SHP77 (cell line): ENCODE data around the gene GJB2.

Experiments used
- DNase-seq, 2 experiments: peaks; one replicate each; lab custom pipeline; 2025; lab: John Stamatoyannopoulos, UW

Gene GJB2

DNA sequence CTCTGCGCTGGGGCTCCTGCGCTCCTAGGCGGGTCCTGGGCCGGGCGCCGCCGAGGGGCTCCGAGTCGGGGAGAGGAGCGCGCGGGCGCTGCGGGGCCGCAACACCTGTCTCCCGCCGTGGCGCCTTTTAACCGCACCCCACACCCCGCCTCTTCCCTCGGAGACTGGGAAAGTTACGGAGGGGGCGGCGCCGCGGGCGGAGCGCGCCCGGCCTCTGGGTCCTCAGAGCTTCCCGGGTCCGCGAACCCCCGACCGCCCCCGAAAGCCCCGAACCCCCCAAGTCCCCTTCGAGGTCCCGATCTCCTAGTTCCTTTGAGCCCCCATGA, at the start of gene GJB2:
GJB2 (minus strand) TSS at position 103 of the 326 bp plus-strand sequence. CDS start 3,357 bp downstream, outside the sequence.
- no peak for DNase-seq

DNA sequence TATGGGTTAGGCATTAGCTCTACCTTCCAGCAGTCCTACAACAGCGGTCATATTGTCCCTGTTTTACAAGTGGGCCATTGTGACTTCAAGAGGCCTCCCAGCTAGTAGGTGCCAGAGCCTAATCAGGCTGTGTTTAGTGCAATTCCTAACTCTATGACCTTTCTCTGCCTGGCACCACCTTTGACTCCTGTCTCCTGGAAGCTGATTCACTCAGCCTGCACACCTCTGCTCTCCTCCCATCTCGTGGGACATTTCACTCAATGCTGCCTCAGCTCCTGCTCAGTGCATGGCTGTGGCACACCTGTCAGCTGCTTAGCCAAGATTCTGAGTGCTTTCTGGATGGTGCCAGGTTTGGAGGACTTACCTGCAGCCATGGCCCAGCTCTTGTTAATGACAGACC, 48.9 kb upstream of the GJB2 start:
- DNase-seq = no peak

DNA sequence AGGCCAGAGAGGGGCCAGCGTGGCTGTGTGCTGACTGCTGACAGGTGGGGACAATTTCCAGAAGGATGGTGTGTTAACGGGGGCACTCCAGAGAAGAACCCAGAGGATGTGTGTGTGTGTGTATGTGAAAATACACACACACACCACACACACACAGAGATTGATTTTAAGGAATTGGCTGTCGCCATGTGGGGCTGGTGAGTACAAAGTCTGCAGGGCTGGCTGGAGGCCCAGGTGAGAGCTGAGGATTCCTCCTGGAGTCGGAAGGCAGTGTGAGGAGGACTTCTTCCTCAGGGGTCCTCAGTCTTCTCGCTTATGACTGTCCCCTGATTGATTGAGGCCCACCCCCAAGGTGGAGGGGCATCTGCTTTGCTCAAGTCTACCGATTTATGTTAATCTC, 47.0 kb upstream of the GJB2 start:
- no peak for DNase-seq

DNA sequence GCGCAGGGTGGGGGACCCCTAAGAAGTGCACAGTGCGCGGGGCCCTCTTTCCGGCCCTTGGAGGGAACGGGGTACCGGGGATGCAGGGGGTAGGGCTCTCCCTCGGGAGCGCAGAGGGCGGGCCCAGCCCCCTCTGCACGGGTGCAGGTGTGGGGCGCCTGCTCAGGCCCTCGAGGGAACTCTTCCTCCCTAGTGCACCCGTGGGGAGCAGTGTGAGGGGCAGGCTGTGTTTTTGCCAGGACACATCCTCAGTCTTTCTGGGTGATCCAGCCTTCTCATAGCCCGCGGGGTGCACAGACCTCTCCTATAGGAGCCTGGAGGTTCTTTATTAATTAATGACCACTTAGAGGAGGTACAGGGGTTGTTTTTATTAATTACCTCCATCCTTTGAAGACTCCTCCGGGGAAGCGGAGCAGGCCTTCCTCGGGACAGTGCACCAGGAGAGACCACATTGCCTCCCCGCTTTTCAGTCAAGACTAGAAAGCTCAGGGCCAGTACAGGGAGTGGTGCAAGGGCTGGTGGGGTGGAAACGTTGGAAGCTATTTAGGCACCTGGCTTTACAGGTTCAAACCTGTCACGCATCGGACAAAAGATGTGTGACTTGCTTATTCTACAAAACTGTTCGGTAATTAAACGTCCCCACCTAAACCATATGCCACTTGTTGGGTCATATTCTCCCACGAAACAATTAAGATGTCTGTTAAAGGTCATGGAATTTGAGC, 40.0 kb upstream of the GJB2 start:
- no peak for DNase-seq

DNA sequence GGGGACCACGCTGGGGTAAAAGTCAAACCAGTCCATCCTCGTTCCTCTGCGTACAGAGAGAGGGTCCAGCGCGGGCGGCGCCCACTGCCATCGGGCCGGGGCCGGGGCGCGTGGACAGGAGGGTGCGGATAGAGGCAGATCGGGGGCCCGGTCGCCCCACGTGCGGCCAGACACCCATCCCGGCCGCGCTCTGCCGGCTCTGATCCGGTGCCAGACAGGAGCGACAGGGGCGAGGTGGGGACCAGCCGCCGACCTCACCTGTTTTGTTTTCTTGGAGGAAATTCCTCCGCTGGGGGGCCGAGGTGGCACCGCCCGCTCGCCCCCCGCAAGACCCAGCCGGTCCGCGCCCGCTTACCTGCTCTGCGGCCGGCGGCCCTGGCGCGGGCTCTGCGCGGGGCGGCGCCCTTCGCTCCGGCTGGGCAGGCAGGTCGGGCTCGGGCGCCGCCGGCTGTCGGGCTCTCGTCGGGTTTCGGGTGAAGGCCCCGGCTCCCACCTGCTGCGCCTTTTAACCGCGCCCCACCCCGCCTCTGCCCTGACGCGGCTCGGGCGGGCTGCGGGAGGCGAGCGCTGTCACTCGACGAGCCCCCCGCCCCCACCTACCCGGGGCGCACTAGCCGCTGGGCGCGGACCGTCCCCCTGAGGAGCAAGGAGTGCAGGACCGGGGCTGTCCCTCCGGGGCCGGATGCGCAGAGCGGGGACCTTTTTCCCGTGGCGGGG, 39.3 kb upstream of the GJB2 start, which contains the start of gene GJB6:
GJB6 (minus strand) TSS at position 481 of the 717 bp plus-strand sequence. CDS start 8,839 bp downstream, outside the sequence.
- DNase-seq = no peak

DNA sequence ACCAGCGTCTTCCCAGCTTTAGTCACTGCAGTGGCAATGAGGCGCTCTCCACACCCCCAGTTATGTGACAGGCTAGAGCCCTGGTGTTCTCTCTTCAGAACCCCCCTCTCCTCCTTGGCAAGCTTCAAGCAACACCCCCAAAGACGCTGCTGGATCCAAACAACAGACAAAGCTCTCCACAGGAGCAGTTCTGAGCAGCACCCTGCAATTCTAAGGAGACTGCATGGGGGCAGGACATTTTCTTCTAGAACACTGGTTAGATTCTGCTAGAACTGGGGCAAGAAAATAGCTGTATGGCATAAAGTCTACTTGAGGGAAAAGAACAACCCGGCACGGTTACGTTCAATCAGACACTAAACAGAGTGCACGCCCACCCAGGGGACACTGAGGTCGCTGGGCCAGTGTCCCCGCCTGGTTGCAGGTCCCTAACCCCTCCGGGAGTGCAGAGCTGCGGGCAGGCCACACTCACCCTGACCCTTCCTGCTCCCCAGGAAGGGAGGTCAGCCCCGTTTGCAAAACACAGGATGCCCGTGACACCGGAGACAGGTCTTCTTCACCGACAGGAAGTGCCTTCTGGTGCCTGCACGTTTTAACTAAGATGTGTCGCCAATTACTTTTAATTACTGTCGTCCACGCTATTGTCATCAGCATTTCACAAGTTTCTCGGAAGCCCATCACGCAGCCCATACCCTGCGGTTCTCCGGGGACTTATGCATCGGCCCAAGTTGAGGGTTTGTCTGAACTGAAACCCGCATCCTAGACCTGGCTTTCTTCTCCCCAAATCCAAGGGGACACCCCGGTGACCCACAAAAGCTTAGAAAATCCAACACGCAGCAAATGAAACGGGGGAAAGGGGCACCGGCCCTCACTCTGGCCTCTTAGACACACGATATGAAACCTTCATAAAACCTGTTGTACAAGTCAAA, 38.4 kb upstream of the GJB2 start:
- no peak for DNase-seq

DNA sequence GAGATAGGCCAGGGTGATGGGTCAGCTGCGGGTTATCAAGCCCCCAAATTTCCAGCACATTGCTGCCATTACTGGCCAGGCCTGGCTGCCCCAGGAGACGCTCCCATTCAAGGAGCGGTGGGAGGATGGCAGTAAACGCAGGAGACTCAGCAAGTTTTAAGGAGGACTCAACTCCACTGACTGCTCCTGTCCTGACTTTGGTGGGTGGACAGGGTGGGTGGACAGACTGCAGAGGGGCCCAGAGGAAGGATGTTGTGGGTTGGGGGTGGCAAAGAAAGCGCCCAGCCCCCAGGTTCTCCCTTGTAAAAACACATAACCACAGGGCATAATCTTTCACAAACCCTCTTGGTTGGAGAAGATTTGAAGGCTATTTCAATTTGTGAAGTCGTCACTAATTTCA, 35.0 kb upstream of the GJB2 start:
- no peak for DNase-seq

DNA sequence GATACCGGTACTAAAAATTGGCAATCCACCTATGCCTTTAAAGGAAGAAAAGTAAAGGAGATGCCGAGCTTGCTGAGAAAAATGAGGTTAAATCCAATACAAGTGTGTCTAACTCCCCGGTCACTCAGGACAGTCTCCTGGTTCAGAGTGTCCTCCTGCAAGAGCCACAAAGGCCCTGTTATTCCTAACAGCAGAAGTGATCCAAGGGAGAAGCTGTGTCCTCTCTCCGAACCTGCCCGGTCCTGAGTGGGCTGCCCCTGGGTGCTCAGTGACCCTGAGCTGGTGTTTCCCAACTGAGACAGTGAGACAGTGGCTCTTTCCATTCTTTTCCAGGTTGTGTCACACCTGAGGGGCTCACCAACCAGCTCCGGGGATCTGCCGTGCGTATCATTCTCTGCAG, 34.5 kb upstream of the GJB2 start:
- DNase-seq = no peak

DNA sequence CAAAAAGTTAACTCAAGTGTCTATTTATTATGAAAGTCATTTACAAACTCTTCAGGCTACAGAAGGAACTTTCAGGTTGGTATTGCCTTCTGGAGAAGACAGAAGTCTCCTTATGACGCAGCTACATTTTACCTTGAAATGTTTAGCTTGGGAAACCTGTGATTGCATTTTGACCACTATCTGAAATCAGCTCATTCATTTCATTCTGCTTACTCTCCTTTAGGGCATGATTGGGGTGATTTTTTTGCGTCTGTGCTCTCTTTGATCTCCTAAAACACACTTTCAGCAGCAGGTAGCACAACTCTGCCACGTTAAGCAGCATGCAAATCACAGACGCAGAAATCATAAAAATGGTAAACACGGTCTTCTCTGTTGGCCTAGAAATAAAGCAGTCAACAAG, 29.8 kb upstream of the GJB2 start:
- no peak for DNase-seq

DNA sequence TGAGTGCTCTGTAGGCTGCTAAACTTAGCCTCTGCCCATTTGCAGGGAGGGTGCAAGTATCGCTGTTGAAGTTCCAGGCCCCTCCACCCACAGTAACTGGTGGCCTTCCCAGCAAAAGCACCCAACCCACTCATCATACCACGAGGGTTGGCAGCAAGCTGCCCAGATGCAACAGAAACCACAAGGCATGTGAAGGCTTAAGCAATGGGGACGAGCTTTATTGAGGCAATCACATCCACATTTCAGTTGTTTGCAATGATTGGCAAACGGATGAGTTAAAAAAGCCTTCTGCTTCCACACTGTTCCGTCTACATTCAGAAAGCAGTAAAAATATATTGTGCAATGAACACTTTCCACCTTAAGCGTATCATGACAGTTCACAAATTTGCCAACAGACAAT, 29.0 kb upstream of the GJB2 start:
- no peak for DNase-seq

DNA sequence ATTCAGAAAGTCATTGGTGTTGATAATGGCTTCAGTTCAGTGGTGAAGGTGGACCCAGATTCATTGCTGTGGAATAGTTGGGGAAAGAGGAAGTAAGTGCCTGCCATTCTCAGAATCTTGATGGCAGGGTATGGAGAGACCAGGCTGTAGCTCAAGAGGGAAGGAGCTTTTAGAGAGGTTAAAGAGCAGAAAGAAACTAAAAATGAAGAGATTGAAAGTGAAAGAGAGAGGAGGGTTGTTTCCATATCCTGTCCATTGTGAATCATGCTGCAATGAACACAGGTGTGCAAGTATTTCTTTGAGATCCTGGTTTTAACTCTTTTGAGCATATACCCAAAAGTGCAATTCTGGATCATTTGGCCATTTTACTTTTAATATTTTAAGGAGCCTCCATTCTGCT, 26.8 kb upstream of the GJB2 start:
- no peak for DNase-seq

DNA sequence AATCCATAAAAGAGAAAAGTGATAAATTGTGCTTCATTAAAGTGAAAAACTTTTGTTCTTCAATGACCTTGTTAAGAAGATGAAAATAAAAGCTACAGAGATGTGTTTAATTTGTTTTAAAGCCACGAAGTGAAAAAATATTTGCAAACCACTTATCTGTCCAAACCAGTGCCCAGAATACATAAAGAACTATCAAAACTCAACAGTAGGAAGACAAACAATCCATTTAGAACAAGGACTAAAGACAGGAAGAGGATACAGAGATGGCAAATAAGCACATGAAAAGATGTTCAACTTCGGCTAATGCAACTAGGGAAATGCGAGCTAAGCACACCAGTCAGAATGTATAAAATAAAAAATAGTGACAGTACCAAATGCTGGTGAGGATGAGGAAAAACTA, 24.4 kb upstream of the GJB2 start:
- DNase-seq = no peak

DNA sequence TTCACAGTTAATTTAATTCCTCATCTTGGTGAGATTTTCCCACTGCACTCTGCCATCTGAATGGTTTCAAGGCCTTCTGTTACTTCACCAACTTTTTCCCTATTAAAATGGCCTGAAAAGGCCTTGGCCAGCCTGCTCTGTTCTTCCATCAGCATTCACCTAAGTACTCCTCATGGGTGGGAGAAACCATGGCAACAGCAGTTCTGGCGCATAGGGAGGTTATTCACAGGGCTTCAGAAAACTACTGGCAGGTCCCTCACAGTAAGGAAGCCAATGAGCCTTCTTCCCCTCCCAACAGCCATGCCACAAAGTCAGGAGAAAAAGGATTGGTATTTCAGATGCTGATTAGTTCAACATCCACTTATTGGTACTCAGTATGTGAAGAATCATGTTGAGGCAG, 17.2 kb upstream of the GJB2 start:
- no peak for DNase-seq

DNA sequence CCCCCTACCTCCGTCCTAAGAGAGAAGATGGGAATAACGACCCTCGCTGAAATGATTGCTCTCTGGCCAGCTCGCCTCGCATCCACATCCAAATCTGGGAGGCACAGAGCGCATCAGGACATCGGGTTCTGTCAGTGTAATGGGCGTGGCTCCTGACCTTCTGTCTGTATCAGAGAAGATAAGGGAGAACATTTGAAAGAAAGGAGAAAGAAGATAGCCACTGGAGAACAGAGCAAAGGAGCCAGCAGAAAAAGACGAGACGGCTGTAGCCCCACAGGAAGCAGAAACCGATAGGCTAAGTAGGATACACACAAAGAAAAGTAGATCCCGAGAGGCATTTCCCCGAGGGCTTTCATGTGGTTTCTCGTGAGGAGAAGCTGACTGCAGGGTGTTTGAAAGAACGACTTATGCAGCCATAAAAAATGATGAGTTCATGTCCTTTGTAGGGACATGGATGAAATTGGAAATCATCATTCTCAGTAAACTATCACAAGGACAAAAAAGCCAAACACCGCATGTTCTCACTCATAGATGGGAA, 14.0 kb upstream of the GJB2 start:
- DNase-seq = no peak

DNA sequence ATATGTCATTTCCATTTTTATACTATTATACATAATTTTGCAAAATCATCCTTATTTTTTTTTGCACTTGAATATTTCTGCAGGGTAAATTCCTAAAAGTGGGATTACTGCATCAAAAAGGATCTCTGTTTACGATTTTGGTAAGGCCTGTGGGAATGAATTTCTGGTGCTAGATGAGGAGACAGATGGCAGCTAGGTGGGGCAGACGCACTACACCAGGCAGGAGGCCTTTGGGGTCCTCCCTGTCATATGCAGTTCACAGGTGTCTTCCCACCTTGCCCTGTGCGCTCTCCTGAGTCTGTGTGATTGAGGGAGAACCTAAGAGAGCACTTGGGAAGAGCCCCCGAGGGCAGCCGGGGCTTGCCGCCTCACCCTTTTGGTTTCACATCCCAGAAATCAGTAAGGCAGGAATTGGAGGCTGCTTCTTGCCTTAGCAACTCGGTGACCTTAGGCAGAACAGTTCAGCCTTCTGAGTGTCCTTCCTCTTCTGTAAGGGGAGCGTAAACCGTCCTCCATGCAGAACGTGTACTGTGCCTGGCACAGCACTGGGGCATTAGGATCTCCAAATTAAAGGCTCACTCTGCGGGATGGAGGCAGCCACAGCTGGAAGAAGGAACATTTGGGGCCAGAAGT, 13.4 kb upstream of the GJB2 start:
- DNase-seq = no peak

DNA sequence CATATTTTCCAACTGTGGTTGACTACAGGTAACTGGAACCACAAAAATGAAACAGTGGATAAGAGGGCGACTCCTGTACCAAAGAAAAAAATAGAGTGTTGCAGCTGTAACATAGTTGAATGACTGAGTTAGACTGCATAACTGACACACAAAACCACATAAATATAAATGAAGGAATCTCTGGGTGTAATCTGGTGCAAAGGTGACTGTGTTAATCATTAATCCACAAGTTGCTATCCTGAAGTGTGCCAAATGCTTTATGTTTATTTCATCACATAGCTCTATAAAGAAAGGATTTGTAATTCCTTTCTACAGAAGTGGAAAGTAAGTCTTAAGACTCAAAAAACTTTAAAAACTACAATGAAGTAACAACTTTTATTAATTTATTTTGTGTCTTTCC, 6.0 kb upstream of the GJB2 start:
- DNase-seq = no peak

DNA sequence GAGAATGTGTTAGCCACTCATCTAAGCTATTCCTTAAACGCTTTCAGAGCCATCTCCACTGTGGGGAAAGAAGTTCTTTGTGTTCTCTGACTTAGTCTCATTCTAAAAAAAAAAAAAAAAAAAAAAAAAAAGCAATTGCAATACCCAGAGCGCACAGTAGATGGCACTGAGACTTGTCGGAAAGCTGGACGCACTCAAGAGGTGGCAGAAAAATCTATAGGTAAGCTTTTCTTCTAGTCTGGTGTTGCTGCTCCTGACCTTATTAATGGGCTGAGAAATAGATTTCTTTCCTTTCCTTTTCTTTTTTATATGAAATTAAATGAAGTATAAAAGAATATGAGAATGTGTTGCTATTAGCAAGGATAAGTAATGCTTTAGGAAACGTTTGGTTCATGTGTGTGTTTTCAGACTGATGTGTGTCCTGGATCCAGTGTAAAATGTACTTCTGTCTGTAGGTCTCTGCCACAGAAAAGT, 4.7 kb upstream of the GJB2 start:
- DNase-seq = peak; percentile 11 to 32

DNA sequence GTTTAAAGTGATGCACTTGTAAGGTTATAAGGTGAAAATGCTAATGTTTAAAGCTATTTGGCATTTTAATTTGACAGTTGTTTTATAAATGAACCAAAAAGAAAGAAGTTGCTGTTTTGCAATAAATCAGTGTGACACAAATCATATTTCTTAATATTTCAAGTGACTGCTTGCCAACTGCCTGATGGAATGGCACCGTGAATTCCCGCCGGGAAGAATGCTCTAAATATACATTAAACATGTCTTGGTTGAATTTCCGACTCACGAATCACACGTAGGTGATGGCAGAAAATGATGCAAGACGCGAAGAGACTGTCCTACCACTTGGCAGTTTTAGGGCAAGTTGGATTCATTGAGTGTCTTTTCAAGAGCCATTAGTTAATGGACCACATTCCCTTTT, 3.1 kb upstream of the GJB2 start:
- DNase-seq = no peak

DNA sequence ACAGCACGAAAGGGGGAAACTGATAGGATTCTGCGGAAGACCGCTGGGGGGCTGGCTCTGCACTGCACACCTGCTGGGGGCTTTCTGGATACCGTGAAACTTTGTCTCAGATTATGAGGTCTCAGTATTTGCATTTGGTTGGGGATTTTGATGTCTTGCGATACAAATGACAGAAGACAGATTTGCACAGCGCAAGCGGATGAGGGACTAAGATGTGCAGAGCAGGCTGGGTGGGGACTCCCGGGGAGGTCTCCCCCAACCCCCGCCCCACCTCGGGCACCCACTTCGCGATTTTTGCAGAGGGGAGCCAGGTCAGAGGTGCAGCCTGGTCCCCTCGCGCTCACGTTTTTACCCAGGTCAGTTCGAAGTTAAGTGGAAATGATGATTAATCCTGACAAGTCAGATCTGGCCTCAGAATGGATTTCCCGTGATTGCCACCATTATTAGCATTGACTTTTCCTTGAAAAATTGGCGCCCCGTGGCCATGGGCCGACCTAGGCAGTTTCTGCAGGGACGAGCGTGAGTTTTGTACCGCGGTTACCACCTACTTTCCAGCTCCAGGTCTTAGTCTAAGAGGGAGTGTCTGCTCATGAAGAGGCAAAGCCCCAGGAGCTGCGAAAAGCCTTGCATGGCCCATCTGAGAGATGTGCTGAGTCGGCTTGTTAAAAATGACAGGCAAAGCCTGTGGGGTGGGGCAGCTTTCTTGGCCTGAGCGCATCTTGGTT, 1.3 kb upstream of the GJB2 start:
- DNase-seq = no peak

DNA sequence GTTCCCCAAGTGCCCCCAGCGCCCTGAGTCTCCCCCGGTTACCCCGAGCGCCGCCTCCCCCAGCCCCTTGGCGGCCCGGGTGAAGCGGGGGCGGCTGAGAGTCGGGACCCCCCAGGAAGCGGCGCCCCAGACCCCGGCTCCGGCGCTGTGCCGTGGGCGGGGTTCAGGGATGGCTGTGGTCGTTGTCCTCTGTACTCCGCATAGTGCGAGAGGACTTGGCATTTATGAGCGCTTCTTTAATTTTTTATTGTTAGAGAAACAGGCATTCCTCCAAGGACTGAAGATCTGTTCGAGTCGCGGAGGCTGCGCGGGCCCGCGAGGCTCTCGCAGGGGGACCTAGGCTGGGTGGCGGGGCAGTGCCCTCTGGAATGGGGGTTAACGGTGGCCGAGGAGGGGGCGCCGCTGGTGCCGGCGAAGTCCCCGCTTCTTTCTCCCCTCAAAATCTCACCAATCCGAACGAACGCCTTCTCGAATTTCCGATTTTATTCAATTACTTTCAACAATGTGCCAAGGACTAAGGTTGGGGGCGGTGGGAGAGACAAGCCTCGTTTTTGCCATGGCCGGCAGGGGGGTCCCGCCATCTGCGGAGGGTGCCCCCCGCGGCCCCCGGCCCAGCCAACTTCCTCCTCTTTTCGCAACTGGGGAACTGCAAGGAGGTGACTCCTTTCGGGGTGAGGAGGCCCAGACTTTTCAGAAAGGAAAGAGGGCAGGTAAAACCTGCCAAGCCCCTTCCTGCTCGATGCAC, 596 bp upstream of the GJB2 start:
- DNase-seq = no peak
